Heart right ventricle (tissue), 16 donors: ENCODE results near the gene ZHX3. TPM values are rescaled to one million over a fixed set of nuclear protein-coding genes. Genes with fewer than 3 reads are reported as not detected.

Source experiments
- ATAC-seq, 8 donors: fragments of 200-7000 bp; cut with Tn5 transposase; one replicate each; pipeline ENCODE4 v1.9.1; 2020; ENCODE audit warnings: mild to moderate bottlenecking in 8 of 8, moderate library complexity in 8 of 8, moderate number of reproducible peaks in 1 of 8
- DNase-seq, 2 donors: peaks; one replicate each; pipeline ENCODE4 v3.0.0-alpha.2; 2020
- H3K27ac ChIP-seq, 10 donors: fragments of 200-600 bp; sonication (generic) in 2 of 10; one replicate each; pipeline versions ENCODE4 v1.5.0 to v1.8.0; 2020 to 2022; ENCODE audit warnings: mild to moderate bottlenecking in 3 of 10
- H3K27me3 ChIP-seq, 7 donors: fragments of 200-600 bp; one replicate each; pipeline ENCODE4 v1.8.0; 2021 to 2022; ENCODE audit warnings: mild to moderate bottlenecking in 2 of 7
- H3K36me3 ChIP-seq, 9 donors: fragments of 200-600 bp; sonication (generic) in 1 of 9; one replicate each; pipeline versions ENCODE4 v1.5.0 to v1.8.0; 2020 to 2022; ENCODE audit warnings: mild to moderate bottlenecking in 2 of 9
- H3K4me1 ChIP-seq, 9 donors: fragments of 200-600 bp; sonication (generic) in 1 of 9; one replicate each; pipeline versions ENCODE4 v1.5.0 to v1.8.0; 2020 to 2022; ENCODE audit warnings: mild to moderate bottlenecking in 4 of 9
- H3K4me3 ChIP-seq, 10 donors: fragments of 200-600 bp; sonication (generic) in 2 of 10; one replicate each; pipeline versions ENCODE4 v1.5.0 to v1.8.0; 2020 to 2022; ENCODE audit warnings: mild to moderate bottlenecking in 7 of 10, moderate library complexity in 2 of 10
- H3K9me3 ChIP-seq, 11 donors: fragments of 200-600 bp in 10 of 11; sonication (generic) in 2 of 11; one replicate each; pipeline versions ENCODE4 v1.5.0 to v1.8.0; 2013 to 2022; ENCODE audit warnings: mild to moderate bottlenecking in 2 of 11, control low read depth in 1 of 11, moderate library complexity in 1 of 11
- WGBS, 2 donors: extraction: QIAGEN DNeasy Blood & Tissue Kit; methylation state at CpG; one replicate each; pipeline ENCODE4 v1.1.7; 2013; ENCODE audit warnings: inconsistent platforms in 1 of 2; 5-methylcytosine and 5-hydroxymethylcytosine counted together
- intact Hi-C, 10 donors: fragments of 100-400 bp; cut with DNase I; formaldehyde crosslinking; loops; one replicate each; pipeline versions ENCODE4 v1.11.1 to v1.14.2; 2022
- polyA plus RNA-seq, 2 donors: library from polyadenylated mRNA; stranded (reverse); fragments of 200-250 nt; gene quantifications; one replicate each; pipeline ENCODE4 v1.2.3, GENCODE V29; 2013
- total RNA-seq, 10 donors: library from RNA; stranded (reverse); fragmentation: NEBNext Ultra II Directional in 3 of 10; extraction: Animal tissue kit (Norgen Biotek cat#: 25700) in 3 of 10; gene quantifications; one replicate each; pipeline versions ENCODE4 v1.2.1 to v1.2.4, GENCODE V29; 2021 to 2023
- TF ChIP-seq, protein P1 (sequence below), 9 donors: fragments of 200-600 bp; sonication (generic) in 2 of 9; IDR thresholded peaks; one replicate each; pipeline versions ENCODE4 v1.5.0 to v1.8.0; 2021 to 2022; ENCODE audit warnings: antibody characterized with exemption in 9 of 9, mild to moderate bottlenecking in 5 of 9, moderate library complexity in 1 of 9
- donor health status: Arrhythmogenic right ventricular cardiomyopathy.
- donor health status: ischemic (EF 13 %, LVEDD 7.1; RV severe dilation, severe dysfunction).
- donor health status: healthy with polysubstance abuse.
- donor health status: DM: no; HTN: yes; CAD: no.
- donor health status: DM: no; HTN: no; CAD: no.
- donor health status: ischemic (EF 25% LVEDD 6.9; RV normal size, moderate dysfunction).
- donor health status: ischemic (EF 25% LVEDD 5.7; RV mildly dilated, moderate dysfunction).
- donor health status: healthy.
- donor health status: DM: yes; HTN: yes; CAD: no.
- donor health status: Ischemic cardiomyopathy.
- donor health status: ischemic (EF 35%, LVEDD 5.7; RV mildly dilated, moderate dysfunction).
- donor health status: nonischemic (EF 11% LVEDD 7.7; RV severe dilation, severe dysfunction).
- donor health status: DM: yes; HTN: yes; CAD: no.
- donor health status: PGD.
- donor health status: ischemic (EF 29% LVEDD 5.4; RV normal size, mild dysfunction).
- donor health status: nonischemic (EF 23%, LVEDD 6.1; RV moderate dilation, normal function).

Gene ZHX3
- total and polyA plus RNA-seq, 12 donors = 6.5 to 51.8 (median 30.4) TPM

- H3K27ac ChIP-seq = peak overlapping the region in 4 of 10 donors; percentile 7 to 39 (median 26)
- DNase-seq (no peak), ATAC-seq (peak; percentile 12 to 66 (median 52))
- no peaks in the 10 kb centered on the region for H3K9me3 ChIP-seq
- TF ChIP-seq, protein P1, sequence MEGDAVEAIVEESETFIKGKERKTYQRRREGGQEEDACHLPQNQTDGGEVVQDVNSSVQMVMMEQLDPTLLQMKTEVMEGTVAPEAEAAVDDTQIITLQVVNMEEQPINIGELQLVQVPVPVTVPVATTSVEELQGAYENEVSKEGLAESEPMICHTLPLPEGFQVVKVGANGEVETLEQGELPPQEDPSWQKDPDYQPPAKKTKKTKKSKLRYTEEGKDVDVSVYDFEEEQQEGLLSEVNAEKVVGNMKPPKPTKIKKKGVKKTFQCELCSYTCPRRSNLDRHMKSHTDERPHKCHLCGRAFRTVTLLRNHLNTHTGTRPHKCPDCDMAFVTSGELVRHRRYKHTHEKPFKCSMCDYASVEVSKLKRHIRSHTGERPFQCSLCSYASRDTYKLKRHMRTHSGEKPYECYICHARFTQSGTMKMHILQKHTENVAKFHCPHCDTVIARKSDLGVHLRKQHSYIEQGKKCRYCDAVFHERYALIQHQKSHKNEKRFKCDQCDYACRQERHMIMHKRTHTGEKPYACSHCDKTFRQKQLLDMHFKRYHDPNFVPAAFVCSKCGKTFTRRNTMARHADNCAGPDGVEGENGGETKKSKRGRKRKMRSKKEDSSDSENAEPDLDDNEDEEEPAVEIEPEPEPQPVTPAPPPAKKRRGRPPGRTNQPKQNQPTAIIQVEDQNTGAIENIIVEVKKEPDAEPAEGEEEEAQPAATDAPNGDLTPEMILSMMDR (IDR thresholded peaks at IDR 0.05) = no peak
- H3K27me3 ChIP-seq = no peaks in the 10 kb centered on the region
- 83 to 85% methylated on average over 13 of the region's 13 CpGs for WGBS, 2 donors
- H3K4me3 ChIP-seq = no peak overlapping the region
- peaks cover 0 to 8% (median 0%) of the 10 kb centered on the region in 9 donors for H3K4me1 ChIP-seq
- H3K36me3 ChIP-seq = peaks cover 0 to 69% (median 18%) of the 10 kb centered on the region in 9 donors
- intact Hi-C loops = loop anchor here in 5 of 10 donors (5.0 to 10.0 kb wide), 6 partner anchors 45 to 373 kb away; partner anchors contain the start of genes CHD6 (in 1 of the 5) and PLCG1 (in 1 of the 5)
Observed at GRCh38 chr20:41347523-41348429, 30.2 kb upstream of the ZHX3 start.

DNA sequence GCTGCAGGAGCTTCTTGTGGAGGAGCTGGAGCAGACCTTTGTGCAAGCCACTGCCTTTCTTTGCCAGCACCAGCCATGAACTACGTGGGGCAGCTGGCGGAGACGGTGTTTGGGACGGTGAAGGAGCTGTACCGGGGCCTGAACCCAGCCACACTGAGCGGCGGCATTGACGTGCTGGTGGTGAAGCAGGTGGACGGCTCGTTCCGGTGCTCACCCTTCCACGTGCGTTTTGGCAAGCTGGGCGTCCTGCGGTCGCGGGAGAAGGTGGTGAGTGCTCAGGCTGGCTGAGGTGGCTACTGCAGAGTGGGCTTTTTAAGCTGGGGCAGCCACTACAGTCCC is 28.2 kb upstream of the ZHX3 start:
- no peak for ATAC-seq
- 92% methylated on average over 17 of the region's 17 CpGs for WGBS, 2 donors
- DNase-seq = no peak
- intact Hi-C loops = loop anchor here in 5 of 10 donors (5.0 to 10.0 kb wide), 6 partner anchors 47 to 371 kb away; partner anchors contain the start of genes CHD6 (in 1 of the 5) and PLCG1 (in 1 of the 5)
- Histone ChIP-seq H3K4me1 (peaks cover 0 to 27% (median 9%) of the 10 kb centered on the region in 9 donors), H3K9me3 (no peaks in the 10 kb centered on the region), H3K27me3 (no peaks in the 10 kb centered on the region), H3K36me3 (peaks cover 0 to 50% (median 12%) of the 10 kb centered on the region in 9 donors), H3K4me3 (no peak overlapping the region), H3K27ac (no peak overlapping the region)
- TF ChIP-seq, protein P1 (IDR thresholded peaks at IDR 0.05) = no peak

DNA sequence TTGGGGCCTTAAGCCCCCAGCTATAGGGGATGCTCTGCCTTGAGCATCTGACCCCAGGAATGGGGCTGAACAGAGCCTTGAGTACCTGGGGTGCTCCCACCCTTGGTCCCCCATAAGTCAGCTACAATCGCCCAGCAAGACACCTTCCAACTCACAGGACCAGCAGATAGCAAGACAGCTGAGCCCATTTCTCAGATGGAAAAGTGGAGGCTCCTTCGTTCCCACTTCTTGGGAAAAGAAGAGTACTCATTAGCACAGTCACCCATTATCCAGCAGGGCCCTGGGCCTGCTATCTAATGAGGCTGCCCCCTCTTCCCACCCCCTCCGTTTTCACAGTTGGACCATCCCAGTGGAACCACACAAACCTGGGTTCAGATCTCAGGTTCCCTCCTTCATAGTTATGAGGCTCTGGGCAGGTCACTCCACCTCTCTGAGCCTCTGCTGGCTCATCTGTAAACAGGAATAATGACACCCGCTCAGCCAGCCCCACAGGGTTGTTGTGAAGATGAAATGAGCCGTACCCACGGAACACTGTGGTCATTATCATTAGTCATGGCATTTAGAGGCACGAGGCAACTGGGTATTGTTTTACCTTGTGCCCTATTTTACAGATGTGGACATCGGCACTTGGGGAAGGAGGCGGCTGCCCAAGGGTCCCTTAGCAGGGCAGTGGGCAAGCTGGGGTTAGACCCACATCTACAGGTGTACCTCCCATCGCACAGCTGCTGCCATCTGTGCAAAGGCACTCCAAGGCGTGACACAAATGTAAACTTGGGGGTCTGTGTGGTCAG is 27.6 kb upstream of the ZHX3 start:
- intact Hi-C loops = loop anchor here (5.0 to 10.0 kb wide), 9 partner anchors 47 to 378 kb away; partner anchors contain the start of genes PLCG1 (in 2 of the 10) and CHD6 (in 1 of the 10)
- Histone ChIP-seq H3K4me1 (peaks cover 0 to 33% (median 15%) of the 10 kb centered on the region in 9 donors), H3K9me3 (no peaks in the 10 kb centered on the region), H3K27ac (no peak overlapping the region), H3K36me3 (peaks cover 0 to 45% (median 12%) of the 10 kb centered on the region in 9 donors), H3K4me3 (no peak overlapping the region), H3K27me3 (no peaks in the 10 kb centered on the region)
- 91 to 94% methylated on average over 11 of the region's 11 CpGs for WGBS, 2 donors
- ATAC-seq = no peak
- TF ChIP-seq, protein P1 (IDR thresholded peaks at IDR 0.05) = no peak
- DNase-seq = no peak

DNA sequence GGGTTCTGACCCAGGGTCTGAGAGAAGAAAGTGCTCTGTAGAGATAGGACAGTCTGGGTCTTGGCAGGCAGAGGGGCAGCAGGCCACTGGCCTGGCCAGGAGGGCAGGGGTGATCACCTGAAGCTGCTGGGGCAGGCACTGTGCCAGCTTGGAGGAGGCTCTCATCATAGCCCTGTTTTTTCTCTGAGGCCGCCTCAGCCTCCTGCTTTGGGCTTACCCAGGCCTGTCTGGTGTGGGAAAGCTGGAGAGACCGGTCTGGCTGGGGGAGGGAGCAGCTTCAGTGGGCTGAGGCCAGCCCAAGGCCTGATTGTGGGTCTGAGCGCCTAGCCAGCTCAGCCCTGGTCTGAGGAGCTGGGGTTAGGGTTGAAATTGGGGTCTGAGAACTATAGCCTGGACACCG is 26.9 kb upstream of the ZHX3 start:
- no peak overlapping the region for H3K27ac ChIP-seq
- TF ChIP-seq, protein P1 (IDR thresholded peaks at IDR 0.05) = no peak
- peaks cover 4 to 39% (median 21%) of the 10 kb centered on the region in 9 donors for H3K4me1 ChIP-seq
- no peak overlapping the region for H3K4me3 ChIP-seq
- ATAC-seq (no peak), DNase-seq (no peak)
- 89 to 95% methylated on average over 4 of the region's 4 CpGs for WGBS, 2 donors
- no peaks in the 10 kb centered on the region for H3K9me3 ChIP-seq
- peaks cover 0 to 4% (median 0%) of the 10 kb centered on the region in 7 donors for H3K27me3 ChIP-seq
- intact Hi-C loops = loop anchor here in 9 of 10 donors (5.0 to 10.0 kb wide), 8 partner anchors 68 to 377 kb away; partner anchors contain the start of genes PLCG1 (in 2 of the 9) and CHD6 (in 1 of the 9)
- H3K36me3 ChIP-seq = peaks cover 0 to 38% (median 5%) of the 10 kb centered on the region in 9 donors
